ENCODE measurements around the gene USP32. TPM values are rescaled to one million over a fixed set of nuclear protein-coding genes. Genes with fewer than 3 reads are reported as not detected.
A peak's percentile ranks its signal among the peaks of the same experiment; 100 is the strongest.

Gene USP32
- total and polyA plus RNA-seq, 7 experiments from 2014 or later, result 6.6 to 58.1 (median 35.2) TPM

DNA sequence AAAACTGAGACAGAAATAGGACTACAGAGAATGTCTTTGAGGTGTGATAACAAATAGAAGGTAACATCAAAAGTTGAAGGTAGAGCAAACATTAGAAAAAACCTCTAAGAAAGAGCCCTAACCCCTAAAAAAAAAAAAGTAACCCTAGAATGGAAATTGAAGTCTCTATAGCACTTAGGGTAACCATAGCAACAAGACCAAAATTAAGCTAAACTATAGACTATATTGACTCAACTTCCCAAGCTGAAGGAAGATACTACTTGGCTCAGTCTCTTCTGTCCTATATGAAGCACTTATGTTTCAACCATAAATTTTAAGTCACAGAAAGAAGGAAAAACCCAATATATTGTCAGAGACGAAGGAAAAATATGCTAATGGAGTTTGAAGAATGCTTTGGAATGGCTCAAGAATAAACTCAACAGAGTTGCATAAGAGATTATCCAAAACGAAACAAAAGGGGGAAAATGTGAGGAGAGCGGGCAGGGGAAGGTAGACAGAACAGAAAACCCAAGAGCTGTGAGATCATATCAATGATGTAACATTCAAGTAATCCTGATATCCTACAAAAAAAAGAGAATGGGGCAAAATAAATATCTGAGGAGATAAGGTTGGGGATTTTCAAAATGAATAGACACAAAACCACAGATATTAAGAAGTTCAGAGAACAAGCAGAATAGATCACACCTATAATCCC is 88.4 kb downstream of the USP32 start:
- CTCF ChIA-PET, result no interaction called here
- no peaks in the 10 kb centered on the region for H3K27me3 Mint-ChIP-seq
- Histone ChIP-seq H3K4me1 (ENCODE audit: control insufficient read depth in 2 of 2, insufficient read depth in 2 of 2, low read length in 2 of 2) (peaks cover 0 to 8% of the 10 kb centered on the region in 2 donors), H3K27me3 (ENCODE audit: control insufficient read depth in 2 of 2, insufficient read depth in 2 of 2, low read length in 2 of 2) (no peaks in the 10 kb centered on the region), H3K9me3 (ENCODE audit: control insufficient read depth in 2 of 3, low read length in 3 of 3) (no peaks in the 10 kb centered on the region), H3K4me3 (ENCODE audit: low read length) (no peak overlapping the region), H3K36me3 (ENCODE audit: control insufficient read depth in 2 of 3, insufficient read depth in 3 of 3, low read length in 3 of 3) (no peaks in the 10 kb centered on the region), H3K27ac (ENCODE audit: low read depth, low read length) (no peak overlapping the region)
- peaks cover 5 to 34% (median 15%) of the 10 kb centered on the region in 5 donors for H3K36me3 Mint-ChIP-seq
- ATAC-seq (no peak), DNase-seq (no peak)
- intact Hi-C loops (cut with micrococcal nuclease), result no loop called here
- peak overlapping the region in 2 of 9 donors; percentile 9 to 11 for H3K27ac Mint-ChIP-seq
- no peak overlapping the region for H3K4me3 Mint-ChIP-seq
- peaks cover 14 to 45% (median 25%) of the 10 kb centered on the region in 7 donors for H3K4me1 Mint-ChIP-seq
- peaks cover 0 to 5% (median 0%) of the 10 kb centered on the region in 11 donors for H3K9me3 Mint-ChIP-seq
- POLR2A ChIA-PET, result no interaction called here

DNA sequence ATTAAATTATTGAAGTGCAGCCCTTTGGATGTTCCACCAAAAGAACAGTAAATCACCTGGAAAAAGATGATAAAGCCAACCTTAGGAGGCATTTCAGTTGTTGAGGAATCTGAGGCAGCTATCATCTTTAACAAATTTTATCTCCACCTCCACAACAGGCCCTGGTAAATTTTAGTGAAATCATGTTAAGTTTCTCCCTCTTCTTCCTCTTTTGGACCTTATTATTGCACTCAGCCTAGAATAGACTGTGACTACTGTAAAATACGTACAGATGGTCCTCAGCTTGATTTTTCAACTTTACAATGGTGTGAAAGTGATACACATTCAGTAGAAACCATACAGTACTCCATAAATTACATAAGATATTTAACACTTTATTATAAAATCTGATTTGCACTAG is 90.3 kb downstream of the USP32 start:
- ATAC-seq, result no peak
- peaks cover 0 to 8% of the 10 kb centered on the region in 2 donors for H3K4me1 ChIP-seq (ENCODE audit: control insufficient read depth in 2 of 2, insufficient read depth in 2 of 2, low read length in 2 of 2)

DNA sequence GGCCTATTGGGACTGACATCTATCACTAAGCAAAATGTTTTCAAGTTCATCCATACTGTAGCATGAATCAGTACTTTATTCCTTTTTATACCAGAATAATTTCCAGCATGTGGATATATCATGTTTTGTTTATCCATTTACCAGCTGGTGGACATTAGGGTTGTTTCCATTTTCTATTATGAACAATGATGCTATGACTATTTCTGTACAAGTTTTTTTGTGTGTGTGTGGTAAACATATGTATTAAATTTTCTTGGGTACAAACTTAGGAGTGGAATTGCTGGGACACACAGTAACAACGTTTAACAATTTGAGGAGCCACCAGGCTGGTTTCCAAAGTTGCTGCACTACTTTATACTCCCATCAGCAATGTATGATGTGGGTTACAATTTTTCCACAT is 91.0 kb downstream of the USP32 start:
- H3K9me3 Mint-ChIP-seq, result peaks cover 0 to 5% (median 0%) of the 10 kb centered on the region in 11 donors
- H3K36me3 Mint-ChIP-seq, result peaks cover 0 to 29% (median 12%) of the 10 kb centered on the region in 5 donors
- DNase-seq, result no peak
- peaks cover 9 to 29% (median 20%) of the 10 kb centered on the region in 7 donors for H3K4me1 Mint-ChIP-seq
- Histone ChIP-seq H3K27ac (ENCODE audit: low read depth, low read length) (no peak overlapping the region), H3K27me3 (ENCODE audit: control insufficient read depth in 2 of 2, insufficient read depth in 2 of 2, low read length in 2 of 2) (no peaks in the 10 kb centered on the region), H3K36me3 (ENCODE audit: control insufficient read depth in 2 of 3, insufficient read depth in 3 of 3, low read length in 3 of 3) (no peaks in the 10 kb centered on the region), H3K4me3 (ENCODE audit: low read length) (no peak overlapping the region), H3K4me1 (ENCODE audit: control insufficient read depth in 2 of 2, insufficient read depth in 2 of 2, low read length in 2 of 2) (peaks cover 0 to 7% of the 10 kb centered on the region in 2 donors), H3K9me3 (ENCODE audit: control insufficient read depth in 2 of 3, low read length in 3 of 3) (no peaks in the 10 kb centered on the region)
- ATAC-seq, result no peak
- ChIA-PET CTCF (no interaction called here), POLR2A (no interaction called here)
- H3K4me3 Mint-ChIP-seq, result no peak overlapping the region
- H3K27me3 Mint-ChIP-seq, result no peaks in the 10 kb centered on the region
- H3K27ac Mint-ChIP-seq, result no peak overlapping the region
- intact Hi-C loops (cut with micrococcal nuclease), result no loop called here

More for the DNA sequence above, 90.3 kb downstream of the USP32 start:
- POLR2A ChIA-PET, result no interaction called here
- Mint-ChIP-seq H3K9me3 (peaks cover 0 to 5% (median 0%) of the 10 kb centered on the region in 11 donors), H3K4me3 (no peak overlapping the region), H3K36me3 (peaks cover 0 to 24% (median 9%) of the 10 kb centered on the region in 5 donors), H3K27ac (no peak overlapping the region), H3K27me3 (no peaks in the 10 kb centered on the region), H3K4me1 (peaks cover 9 to 34% (median 23%) of the 10 kb centered on the region in 7 donors)
- CTCF ChIA-PET, result no interaction called here
- Histone ChIP-seq H3K27ac (ENCODE audit: low read depth, low read length) (no peak overlapping the region), H3K4me3 (ENCODE audit: low read length) (no peak overlapping the region), H3K36me3 (ENCODE audit: control insufficient read depth in 2 of 3, insufficient read depth in 3 of 3, low read length in 3 of 3) (no peaks in the 10 kb centered on the region), H3K27me3 (ENCODE audit: control insufficient read depth in 2 of 2, insufficient read depth in 2 of 2, low read length in 2 of 2) (no peaks in the 10 kb centered on the region), H3K9me3 (ENCODE audit: control insufficient read depth in 2 of 3, low read length in 3 of 3) (no peaks in the 10 kb centered on the region)
- DNase-seq, result no peak
- intact Hi-C loops (cut with micrococcal nuclease), result no loop called here

DNA sequence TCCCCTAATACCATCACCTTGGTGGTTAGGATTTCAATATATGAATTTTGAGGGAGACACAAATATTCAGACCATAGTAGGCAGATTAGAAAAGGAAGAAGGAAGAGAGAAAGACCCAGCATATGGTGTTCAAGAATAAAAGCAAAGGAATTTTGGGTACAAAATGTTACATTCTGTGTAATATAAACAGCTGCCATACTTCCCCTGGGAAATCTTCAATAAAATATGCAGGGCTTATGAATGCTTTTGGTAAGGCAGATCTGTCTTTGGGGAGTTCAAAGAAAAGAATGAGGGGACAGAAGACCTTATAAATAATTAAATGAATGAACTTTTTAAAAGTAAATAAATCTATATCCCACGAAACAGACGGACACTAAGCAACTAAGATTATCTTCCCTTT is 91.9 kb downstream of the USP32 start:
- H3K27me3 Mint-ChIP-seq, result no peaks in the 10 kb centered on the region
- H3K36me3 ChIP-seq (ENCODE audit: control insufficient read depth in 2 of 3, insufficient read depth in 3 of 3, low read length in 3 of 3), result no peaks in the 10 kb centered on the region
- no peak overlapping the region for H3K4me3 Mint-ChIP-seq
- peaks cover 7 to 19% (median 15%) of the 10 kb centered on the region in 7 donors for H3K4me1 Mint-ChIP-seq
- H3K27me3 ChIP-seq (ENCODE audit: control insufficient read depth in 2 of 2, insufficient read depth in 2 of 2, low read length in 2 of 2), result no peaks in the 10 kb centered on the region
- no peak overlapping the region for H3K27ac ChIP-seq (ENCODE audit: low read depth, low read length)
- H3K9me3 Mint-ChIP-seq, result peaks cover 0 to 5% (median 0%) of the 10 kb centered on the region in 11 donors
- no peak for ATAC-seq
- H3K9me3 ChIP-seq (ENCODE audit: control insufficient read depth in 2 of 3, low read length in 3 of 3), result no peaks in the 10 kb centered on the region
- ChIA-PET CTCF (no interaction called here), POLR2A (no interaction called here)
- intact Hi-C loops (cut with micrococcal nuclease), result no loop called here
- no peak for DNase-seq
- no peak overlapping the region for H3K4me3 ChIP-seq (ENCODE audit: low read length)
- H3K27ac Mint-ChIP-seq, result peak overlapping the region in 1 of 9 donors; percentile 32
- H3K36me3 Mint-ChIP-seq, result peaks cover 0 to 36% (median 9%) of the 10 kb centered on the region in 5 donors
- H3K4me1 ChIP-seq (ENCODE audit: control insufficient read depth in 2 of 2, insufficient read depth in 2 of 2, low read length in 2 of 2), result no peaks in the 10 kb centered on the region

DNA sequence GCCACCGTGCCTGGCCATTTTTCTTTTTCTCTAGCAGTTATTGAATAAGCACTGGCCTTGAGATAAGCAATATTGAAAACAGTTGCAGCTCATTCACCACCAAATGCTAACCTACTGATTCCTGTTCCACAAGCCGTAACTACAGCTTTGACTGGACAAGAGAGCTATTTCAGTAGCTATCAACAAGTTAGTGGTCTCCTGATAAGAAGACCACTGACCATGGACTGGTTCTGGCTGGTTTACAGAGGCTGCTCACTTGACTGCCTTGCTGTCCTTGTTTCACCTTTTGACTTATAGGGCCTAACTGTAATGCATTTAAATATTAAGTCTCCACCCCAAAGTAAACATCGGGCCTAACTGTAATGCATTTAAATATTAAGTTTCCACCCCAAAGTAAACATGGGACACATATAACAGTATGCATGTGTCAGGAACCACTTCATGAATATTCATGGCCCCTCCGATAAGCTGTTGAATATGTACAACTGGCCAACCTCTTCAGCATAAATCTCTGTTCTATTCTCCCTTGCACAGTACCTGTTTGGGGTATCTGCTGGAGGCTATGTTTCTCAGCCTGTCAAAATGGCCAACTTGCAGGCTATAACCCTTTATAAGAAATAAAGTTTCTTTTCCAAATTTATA is 94.1 kb downstream of the USP32 start:
- intact Hi-C loops (cut with micrococcal nuclease), result no loop called here
- no peak overlapping the region for H3K27ac ChIP-seq (ENCODE audit: low read depth, low read length)
- no peaks in the 10 kb centered on the region for H3K36me3 ChIP-seq (ENCODE audit: control insufficient read depth in 2 of 3, insufficient read depth in 3 of 3, low read length in 3 of 3)
- H3K9me3 ChIP-seq (ENCODE audit: control insufficient read depth in 2 of 3, low read length in 3 of 3), result no peaks in the 10 kb centered on the region
- Mint-ChIP-seq H3K27me3 (no peaks in the 10 kb centered on the region), H3K36me3 (peaks cover 6 to 51% (median 19%) of the 10 kb centered on the region in 5 donors), H3K9me3 (peaks cover 0 to 2% (median 0%) of the 10 kb centered on the region in 11 donors), H3K4me1 (peaks cover 0 to 10% (median 3%) of the 10 kb centered on the region in 7 donors), H3K27ac (no peak overlapping the region), H3K4me3 (no peak overlapping the region)
- DNase-seq (no peak), ATAC-seq (no peak)
- CTCF ChIA-PET, result no interaction called here
- no peaks in the 10 kb centered on the region for H3K27me3 ChIP-seq (ENCODE audit: control insufficient read depth in 2 of 2, insufficient read depth in 2 of 2, low read length in 2 of 2)
- POLR2A ChIA-PET, result interaction anchor here (0.9 kb wide), 1 partner anchor 9 kb away, joined by 3 read pairs; no protein-coding TSS in a partner anchor
- H3K4me1 ChIP-seq (ENCODE audit: control insufficient read depth in 2 of 2, insufficient read depth in 2 of 2, low read length in 2 of 2), result no peaks in the 10 kb centered on the region
- H3K4me3 ChIP-seq (ENCODE audit: low read length), result no peak overlapping the region

DNA sequence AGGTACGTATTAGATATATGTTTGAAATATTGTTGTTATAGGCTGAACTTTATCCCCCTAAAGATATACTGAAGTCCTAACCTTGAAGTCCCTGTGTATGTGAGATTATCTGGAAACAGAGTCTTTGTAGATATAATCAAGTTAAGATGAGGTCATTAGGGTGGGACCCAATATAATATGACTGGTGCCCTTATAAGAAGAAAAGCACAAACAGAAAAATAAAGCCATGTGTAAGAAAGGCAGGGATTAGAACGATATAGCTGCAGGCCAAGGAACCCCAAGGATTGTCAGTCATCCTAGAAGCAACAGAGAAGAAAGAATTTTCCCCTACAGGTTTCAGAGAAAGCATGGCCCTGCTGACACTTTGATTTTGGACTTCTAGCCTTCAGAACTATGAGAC is 95.8 kb downstream of the USP32 start:
- H3K9me3 Mint-ChIP-seq, result peaks cover 0 to 2% (median 0%) of the 10 kb centered on the region in 11 donors
- H3K4me3 ChIP-seq (ENCODE audit: low read length), result no peak overlapping the region
- DNase-seq, result no peak
- H3K27ac ChIP-seq (ENCODE audit: low read depth, low read length), result no peak overlapping the region
- H3K27me3 ChIP-seq (ENCODE audit: control insufficient read depth in 2 of 2, insufficient read depth in 2 of 2, low read length in 2 of 2), result no peaks in the 10 kb centered on the region
- CTCF ChIA-PET, result no interaction called here
- H3K9me3 ChIP-seq (ENCODE audit: control insufficient read depth in 2 of 3, low read length in 3 of 3), result no peaks in the 10 kb centered on the region
- H3K27me3 Mint-ChIP-seq, result no peaks in the 10 kb centered on the region
- H3K4me3 Mint-ChIP-seq, result no peak overlapping the region
- H3K27ac Mint-ChIP-seq, result no peak overlapping the region
- H3K36me3 ChIP-seq (ENCODE audit: control insufficient read depth in 2 of 3, insufficient read depth in 3 of 3, low read length in 3 of 3), result no peaks in the 10 kb centered on the region
- ATAC-seq, result no peak
- POLR2A ChIA-PET, result no interaction called here
- H3K4me1 ChIP-seq (ENCODE audit: control insufficient read depth in 2 of 2, insufficient read depth in 2 of 2, low read length in 2 of 2), result no peaks in the 10 kb centered on the region
- intact Hi-C loops (cut with micrococcal nuclease), result no loop called here
- peaks cover 0 to 21% (median 4%) of the 10 kb centered on the region in 7 donors for H3K4me1 Mint-ChIP-seq
- peaks cover 10 to 55% (median 25%) of the 10 kb centered on the region in 5 donors for H3K36me3 Mint-ChIP-seq
